Stimulated activated CD4-positive, alpha-beta T cell treated with anti-CD3 and anti-CD28 coated beads, TNF-alpha, amount 100 ng/mL, for 48 hours (primary cell): ENCODE results near the gene FOXR1.
"Not testable (repeated sequence)": the region's sequence is repeated elsewhere in the genome, so short reads cannot be mapped to it uniquely, and the experiment has no call there.

Source experiments
- DNase-seq, 3 donors: peaks; one replicate each; pipeline ENCODE4 v3.0.0-alpha.2; 2020; ENCODE audit warnings: low read depth in 3 of 3

Gene FOXR1

GRCh38 chr11:118996926-118997626, 25.5 kb downstream of the FOXR1 start:
- DNase-seq = peak in 1 of 3 donors; percentile 37

- DNase-seq = peak; percentile 90 to 95 (median 92)
Observed at GRCh38 chr11:118997627-118998387, 26.2 kb downstream of the FOXR1 start, which contains the start of gene CENATAC. TSS of gene CENATAC (plus strand) at chr11:118998138. CDS start at chr11:118998198, 60 bp downstream.

- no peak for DNase-seq
Observed at GRCh38 chr11:118998388-118998717, 26.8 kb downstream of the FOXR1 start.

GRCh38 chr11:118998822-118999221, 27.3 kb downstream of the FOXR1 start:
- no peak for DNase-seq

- no peak for DNase-seq
Observed at GRCh38 chr11:119000906-119001305, 29.3 kb downstream of the FOXR1 start.

GRCh38 chr11:119006656-119007055, 35.1 kb downstream of the FOXR1 start:
- DNase-seq = no peak

GRCh38 chr11:119011476-119012053, 40.0 kb downstream of the FOXR1 start:
- no peak for DNase-seq

- DNase-seq = no peak
Observed at GRCh38 chr11:119012629-119013170, 41.1 kb downstream of the FOXR1 start.

- DNase-seq = no peak
Observed at GRCh38 chr11:119014209-119014924, 42.8 kb downstream of the FOXR1 start.

GRCh38 chr11:119015054-119015611, 43.6 kb downstream of the FOXR1 start:
- DNase-seq = no peak

GRCh38 chr11:119016216-119017009, 44.9 kb downstream of the FOXR1 start:
- no peak for DNase-seq

- DNase-seq = not testable (repeated sequence)
Observed at GRCh38 chr11:119017377-119017776, 45.8 kb downstream of the FOXR1 start.

GRCh38 chr11:119018074-119018938, 46.7 kb downstream of the FOXR1 start, which contains the start of the genes RPS25 and TRAPPC4:
TSS of gene RPS25 (minus strand) at chr11:119018343. CDS start at chr11:119018284, 59 bp downstream.
TSS of gene TRAPPC4 (plus strand) at chr11:119018766. CDS start at chr11:119018796, 30 bp downstream.
- DNase-seq = peak; percentile 89 to 94 (median 93)

- no peak for DNase-seq
Observed at GRCh38 chr11:119019996-119020395, 48.4 kb downstream of the FOXR1 start.

GRCh38 chr11:119021631-119022030, 50.1 kb downstream of the FOXR1 start:
- no peak for DNase-seq

- no peak for DNase-seq
Observed at GRCh38 chr11:119023741-119024140, 52.2 kb downstream of the FOXR1 start.

- no peak for DNase-seq
Observed at GRCh38 chr11:119024430-119025098, 53.0 kb downstream of the FOXR1 start.

GRCh38 chr11:119025099-119025473, 53.5 kb downstream of the FOXR1 start:
- DNase-seq = no peak

- no peak for DNase-seq
Observed at GRCh38 chr11:119025541-119025940, 54.0 kb downstream of the FOXR1 start.
